Activated naive CD4-positive, alpha-beta T cell treated with anti-CD3 and anti-CD28 coated beads, Interleukin-2, amount 50 U/mL, for 24 hours (primary cell): ENCODE data around the gene ZNF664.

Experiments used
- H3K27ac Mint-ChIP-seq: one replicate; pipeline ENCODE4 v1.8.0; 2021; ENCODE audit warnings: mild to moderate bottlenecking, mixed read lengths
- H3K27me3 Mint-ChIP-seq: one replicate; pipeline ENCODE4 v1.8.0; 2021; ENCODE audit warnings: mixed read lengths
- H3K36me3 Mint-ChIP-seq: one replicate; pipeline ENCODE4 v1.8.0; 2021; ENCODE audit warnings: mixed read lengths
- H3K4me1 Mint-ChIP-seq: one replicate; pipeline ENCODE4 v1.8.0; 2021; ENCODE audit warnings: mixed read lengths
- H3K4me3 Mint-ChIP-seq: one replicate; pipeline ENCODE4 v1.8.0; 2021; ENCODE audit warnings: mild to moderate bottlenecking, mixed read lengths
- H3K9me3 Mint-ChIP-seq: one replicate; pipeline ENCODE4 v1.8.0; 2021; ENCODE audit warnings: mixed read lengths

Gene ZNF664

DNA sequence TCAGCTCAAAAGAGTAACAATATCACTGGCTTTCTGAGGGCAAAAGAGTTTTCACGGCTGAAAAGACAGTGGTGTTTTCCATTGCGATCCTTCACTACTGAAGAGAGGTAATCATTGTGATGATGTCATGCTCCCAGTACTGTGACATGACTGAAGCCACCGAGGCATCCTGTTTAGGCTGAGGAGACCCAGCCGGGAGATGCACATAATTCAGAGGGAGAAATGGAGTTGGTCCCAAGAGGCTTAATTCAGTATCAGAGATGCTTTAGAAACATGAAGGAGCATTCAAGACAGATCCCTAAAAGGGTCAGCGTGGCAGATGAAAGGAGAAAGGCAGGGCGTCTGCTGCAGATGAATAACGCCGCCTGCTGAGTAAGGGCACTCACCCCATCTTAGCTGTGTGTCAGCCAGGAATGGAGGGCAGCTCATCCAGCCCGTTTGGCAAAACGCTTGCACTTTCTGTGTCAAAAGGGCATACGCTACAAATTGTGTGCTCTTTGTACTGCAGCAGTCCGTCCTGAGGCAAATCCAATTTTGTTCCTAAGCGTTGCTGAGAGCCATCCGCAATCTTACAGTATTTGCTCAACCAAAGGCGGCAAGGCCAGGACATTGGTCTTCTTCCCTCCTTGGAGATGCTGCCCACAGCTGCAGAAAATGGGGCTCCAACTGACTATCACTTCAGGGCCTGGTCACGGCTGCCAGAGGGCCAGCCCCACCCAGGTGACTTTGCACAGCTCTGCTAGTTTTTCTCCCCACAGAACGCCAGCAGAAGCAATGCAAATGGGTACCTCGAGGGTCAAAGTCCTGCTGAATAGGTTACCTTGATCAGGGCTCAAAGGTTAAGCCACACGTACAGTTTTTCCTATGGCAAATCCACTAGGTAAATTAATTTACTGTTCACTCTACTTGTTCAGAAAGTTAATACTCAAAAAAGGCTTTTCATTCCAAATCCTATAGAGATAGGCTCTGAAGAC, 23.9 kb upstream of the ZNF664 start:
- no peaks in the 10 kb centered on the region for H3K27me3 Mint-ChIP-seq
- peaks cover 4% of the 10 kb centered on the region for H3K36me3 Mint-ChIP-seq
- H3K4me1 Mint-ChIP-seq = peaks cover 6% of the 10 kb centered on the region
- no peak overlapping the region for H3K27ac Mint-ChIP-seq
- no peak overlapping the region for H3K4me3 Mint-ChIP-seq
- no peaks in the 10 kb centered on the region for H3K9me3 Mint-ChIP-seq

DNA sequence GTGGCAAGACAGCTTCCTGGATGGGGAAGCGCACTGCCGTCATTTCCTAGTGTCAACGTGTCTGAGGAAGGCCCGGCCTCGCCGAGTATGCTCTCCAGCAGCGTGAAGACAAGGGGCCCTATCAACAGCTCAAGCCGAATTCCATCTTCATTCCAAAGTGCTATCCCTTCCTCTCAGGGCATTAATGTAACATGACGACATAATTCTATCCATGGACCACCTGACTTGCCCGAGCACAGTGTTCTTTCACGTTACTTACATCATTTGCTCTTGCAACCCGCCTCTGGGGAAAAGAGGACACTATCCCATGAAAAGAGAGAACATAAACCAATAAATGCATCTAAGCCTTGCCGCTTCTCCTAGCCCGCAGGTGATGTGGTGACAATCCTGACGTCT, 23.2 kb upstream of the ZNF664 start:
- no peaks in the 10 kb centered on the region for H3K27me3 Mint-ChIP-seq
- H3K4me3 Mint-ChIP-seq = no peak overlapping the region
- no peak overlapping the region for H3K27ac Mint-ChIP-seq
- H3K36me3 Mint-ChIP-seq = no peaks in the 10 kb centered on the region
- peaks cover 3% of the 10 kb centered on the region for H3K4me1 Mint-ChIP-seq
- no peaks in the 10 kb centered on the region for H3K9me3 Mint-ChIP-seq

DNA sequence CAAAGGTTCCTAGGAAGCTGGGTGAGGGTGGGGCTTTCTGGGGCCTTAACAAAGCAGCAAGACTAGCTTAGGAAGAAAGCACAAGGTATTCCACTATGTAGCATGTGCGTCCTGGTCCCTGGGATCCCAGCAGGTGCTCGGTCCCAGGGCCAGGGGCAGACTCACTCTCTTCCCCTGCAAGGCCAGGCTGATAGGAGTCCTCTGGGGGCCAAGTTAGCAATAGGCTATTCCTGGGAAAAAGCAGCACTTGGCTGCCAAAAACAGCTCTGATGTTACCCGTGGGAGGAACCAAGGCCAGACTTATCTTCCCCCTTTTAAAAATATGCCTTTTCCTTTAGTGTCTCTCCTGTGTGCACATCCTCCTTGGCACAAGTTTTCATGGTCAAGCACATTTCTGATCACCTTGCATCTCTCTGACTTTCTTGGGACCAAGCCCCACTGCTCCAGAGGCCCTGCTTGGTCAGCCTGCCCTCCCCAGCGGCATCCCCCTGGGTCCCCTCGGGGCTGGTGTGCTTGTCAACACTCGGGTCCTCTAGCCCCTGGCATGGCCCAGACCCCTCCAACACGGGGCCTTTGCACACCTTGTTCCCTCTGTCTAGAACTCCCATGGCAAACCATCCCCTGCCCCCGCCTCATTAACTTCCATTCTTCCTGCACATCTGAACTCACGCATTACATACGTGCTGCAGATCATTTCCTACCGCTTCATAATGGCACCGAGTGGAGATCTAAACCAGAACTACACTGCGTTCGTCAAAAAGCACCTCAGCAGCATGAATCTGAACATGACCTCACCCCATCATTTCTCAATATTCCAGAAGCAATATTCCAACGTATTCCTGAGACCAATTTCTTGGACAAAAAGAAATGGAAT, 22.3 kb upstream of the ZNF664 start:
- Mint-ChIP-seq H3K9me3 (no peaks in the 10 kb centered on the region), H3K4me1 (peaks cover 3% of the 10 kb centered on the region), H3K36me3 (no peaks in the 10 kb centered on the region), H3K27me3 (no peaks in the 10 kb centered on the region), H3K4me3 (no peak overlapping the region), H3K27ac (no peak overlapping the region)

GRCh38 chr12:123951467-123951866, 21.5 kb upstream of the ZNF664 start:
- H3K4me3 Mint-ChIP-seq = no peak overlapping the region
- no peaks in the 10 kb centered on the region for H3K9me3 Mint-ChIP-seq
- H3K27ac Mint-ChIP-seq = no peak overlapping the region
- no peaks in the 10 kb centered on the region for H3K4me1 Mint-ChIP-seq
- H3K27me3 Mint-ChIP-seq = no peaks in the 10 kb centered on the region
- H3K36me3 Mint-ChIP-seq = no peaks in the 10 kb centered on the region

GRCh38 chr12:123952037-123952436, 21.0 kb upstream of the ZNF664 start:
- H3K4me1 Mint-ChIP-seq = no peaks in the 10 kb centered on the region
- H3K4me3 Mint-ChIP-seq = no peak overlapping the region
- H3K27ac Mint-ChIP-seq = no peak overlapping the region
- H3K36me3 Mint-ChIP-seq = no peaks in the 10 kb centered on the region
- no peaks in the 10 kb centered on the region for H3K27me3 Mint-ChIP-seq
- H3K9me3 Mint-ChIP-seq = no peaks in the 10 kb centered on the region

DNA sequence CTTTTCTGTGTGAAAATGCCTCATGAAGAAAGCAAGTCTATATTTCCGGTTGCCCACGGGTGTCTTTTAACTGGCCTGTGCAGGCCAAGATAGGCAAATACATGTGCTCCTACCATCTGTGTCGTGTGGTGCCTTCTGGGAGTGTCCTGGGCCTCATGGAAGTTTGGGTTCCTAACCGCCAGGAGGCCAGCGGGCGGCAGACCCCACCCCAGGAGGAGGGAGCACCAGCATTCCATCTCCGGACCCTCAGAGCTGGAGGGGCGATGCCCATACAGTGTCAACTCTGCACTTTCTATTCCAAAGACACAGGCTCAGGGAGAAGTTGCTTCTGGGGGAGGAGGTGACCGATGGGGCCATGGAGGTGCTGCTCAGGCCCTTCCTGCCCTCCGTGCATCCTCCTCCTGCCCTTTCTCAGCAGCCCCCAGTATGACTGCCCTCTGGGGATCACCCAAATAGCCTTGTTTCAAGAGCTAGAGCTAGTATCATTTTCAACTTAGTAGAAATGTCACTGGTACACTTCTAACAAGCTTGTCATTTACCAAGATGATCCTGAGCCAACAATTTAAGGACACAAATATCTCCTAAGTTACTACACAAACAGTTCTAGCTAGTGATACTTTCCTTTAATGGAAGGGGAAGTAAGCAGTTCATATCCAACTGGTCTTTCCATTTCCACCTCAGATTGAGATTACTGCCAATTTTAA, 18.2 kb upstream of the ZNF664 start:
- H3K27me3 Mint-ChIP-seq = no peaks in the 10 kb centered on the region
- H3K27ac Mint-ChIP-seq = no peak overlapping the region
- H3K4me1 Mint-ChIP-seq = no peaks in the 10 kb centered on the region
- no peaks in the 10 kb centered on the region for H3K9me3 Mint-ChIP-seq
- no peaks in the 10 kb centered on the region for H3K36me3 Mint-ChIP-seq
- H3K4me3 Mint-ChIP-seq = no peak overlapping the region

GRCh38 chr12:123956249-123956648, 16.8 kb upstream of the ZNF664 start:
- Mint-ChIP-seq H3K9me3 (no peaks in the 10 kb centered on the region), H3K4me1 (no peaks in the 10 kb centered on the region), H3K36me3 (no peaks in the 10 kb centered on the region), H3K27ac (no peak overlapping the region), H3K27me3 (no peaks in the 10 kb centered on the region), H3K4me3 (no peak overlapping the region)

GRCh38 chr12:123957196-123957595, 15.8 kb upstream of the ZNF664 start:
- Mint-ChIP-seq H3K36me3 (no peaks in the 10 kb centered on the region), H3K4me1 (peaks cover 4% of the 10 kb centered on the region), H3K27me3 (no peaks in the 10 kb centered on the region), H3K27ac (no peak overlapping the region), H3K9me3 (no peaks in the 10 kb centered on the region), H3K4me3 (no peak overlapping the region)

- Mint-ChIP-seq H3K4me3 (no peak overlapping the region), H3K27me3 (no peaks in the 10 kb centered on the region), H3K27ac (no peak overlapping the region), H3K4me1 (peaks cover 13% of the 10 kb centered on the region), H3K36me3 (no peaks in the 10 kb centered on the region), H3K9me3 (no peaks in the 10 kb centered on the region)
Observed at GRCh38 chr12:123958462-123958861, 14.6 kb upstream of the ZNF664 start.

GRCh38 chr12:123958876-123959275, 14.1 kb upstream of the ZNF664 start:
- H3K27me3 Mint-ChIP-seq = no peaks in the 10 kb centered on the region
- H3K4me3 Mint-ChIP-seq = no peak overlapping the region
- peaks cover 13% of the 10 kb centered on the region for H3K4me1 Mint-ChIP-seq
- H3K9me3 Mint-ChIP-seq = no peaks in the 10 kb centered on the region
- no peaks in the 10 kb centered on the region for H3K36me3 Mint-ChIP-seq
- no peak overlapping the region for H3K27ac Mint-ChIP-seq

- H3K4me3 Mint-ChIP-seq = no peak overlapping the region
- H3K27ac Mint-ChIP-seq = no peak overlapping the region
- no peaks in the 10 kb centered on the region for H3K9me3 Mint-ChIP-seq
- H3K4me1 Mint-ChIP-seq = peaks cover 13% of the 10 kb centered on the region
- no peaks in the 10 kb centered on the region for H3K27me3 Mint-ChIP-seq
- no peaks in the 10 kb centered on the region for H3K36me3 Mint-ChIP-seq
Observed at GRCh38 chr12:123960029-123960735, 12.8 kb upstream of the ZNF664 start.

DNA sequence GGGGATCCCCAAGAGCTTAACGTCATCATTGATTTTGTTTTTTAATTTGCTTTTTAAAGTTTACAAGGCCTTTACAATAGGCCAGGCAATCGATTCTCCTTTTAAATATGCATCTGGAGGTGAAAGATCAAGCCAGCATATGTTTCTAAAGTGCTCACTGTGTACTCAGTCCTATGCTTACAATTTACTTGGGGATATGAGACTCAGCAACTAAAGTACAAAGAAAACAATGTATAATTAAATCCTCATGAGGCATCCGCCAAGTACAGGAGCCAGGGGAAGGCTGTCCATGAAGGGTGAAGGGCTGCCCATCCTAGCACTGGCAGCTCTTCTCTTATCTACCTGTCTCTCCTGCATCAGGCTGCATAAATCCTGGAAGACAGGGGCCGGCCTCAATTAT, 12.2 kb upstream of the ZNF664 start:
- Mint-ChIP-seq H3K4me1 (peaks cover 13% of the 10 kb centered on the region), H3K4me3 (no peak overlapping the region), H3K27me3 (no peaks in the 10 kb centered on the region), H3K36me3 (no peaks in the 10 kb centered on the region), H3K9me3 (no peaks in the 10 kb centered on the region), H3K27ac (no peak overlapping the region)

DNA sequence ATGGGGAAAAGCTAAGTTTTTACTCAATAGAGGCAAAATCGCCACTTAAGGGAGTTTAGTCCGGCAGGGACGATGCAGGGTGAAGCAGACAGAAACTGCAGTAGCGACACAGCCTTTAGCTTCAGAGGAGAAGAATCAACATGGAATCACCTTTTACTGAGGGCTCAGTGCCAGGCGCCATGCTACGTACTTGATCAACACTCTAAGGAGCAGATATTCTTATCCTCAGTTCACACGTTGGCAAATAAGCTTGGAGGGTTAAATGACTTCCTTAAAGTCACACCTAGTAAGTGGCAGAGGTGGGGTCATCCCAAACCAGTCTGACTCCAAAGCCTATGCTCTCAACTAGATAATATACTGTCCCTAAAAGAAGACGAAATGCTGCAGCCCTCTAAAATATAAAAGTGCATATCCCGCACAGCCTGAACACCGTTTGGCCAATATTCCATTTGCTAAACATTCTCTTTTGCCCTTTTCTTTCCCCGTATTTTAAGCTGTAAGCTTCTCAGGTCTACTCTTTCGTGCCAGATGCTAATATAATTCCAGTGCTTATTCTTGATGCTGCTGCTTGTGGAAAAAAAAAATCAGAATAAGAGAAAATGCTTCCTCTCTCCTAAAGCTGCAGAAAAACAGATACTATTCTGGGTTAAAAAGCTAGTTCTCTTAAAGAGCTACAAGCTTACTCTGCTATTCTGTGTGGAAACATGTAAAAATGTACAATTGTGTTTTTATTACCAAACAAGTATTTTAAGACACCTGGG, 11.2 kb upstream of the ZNF664 start:
- no peaks in the 10 kb centered on the region for H3K36me3 Mint-ChIP-seq
- H3K27me3 Mint-ChIP-seq = no peaks in the 10 kb centered on the region

GRCh38 chr12:123962513-123962912, 10.5 kb upstream of the ZNF664 start:
- H3K4me3 Mint-ChIP-seq = no peak overlapping the region
- H3K4me1 Mint-ChIP-seq = peaks cover 13% of the 10 kb centered on the region
- no peak overlapping the region for H3K27ac Mint-ChIP-seq
- no peaks in the 10 kb centered on the region for H3K36me3 Mint-ChIP-seq
- H3K9me3 Mint-ChIP-seq = no peaks in the 10 kb centered on the region
- no peaks in the 10 kb centered on the region for H3K27me3 Mint-ChIP-seq

More for the DNA sequence above, 11.2 kb upstream of the ZNF664 start:
- Mint-ChIP-seq H3K27ac (no peak overlapping the region), H3K4me1 (peaks cover 13% of the 10 kb centered on the region), H3K4me3 (no peak overlapping the region), H3K9me3 (no peaks in the 10 kb centered on the region)
